ENCODE data around the gene UCK1. TPM values are rescaled to one million over a fixed set of nuclear protein-coding genes. Genes with fewer than 3 reads are reported as not detected.

UCK1 gene
- total and polyA plus RNA-seq, 4 experiments from 2014 or later = 25.8 to 39.7 (median 31.4) TPM

DNA sequence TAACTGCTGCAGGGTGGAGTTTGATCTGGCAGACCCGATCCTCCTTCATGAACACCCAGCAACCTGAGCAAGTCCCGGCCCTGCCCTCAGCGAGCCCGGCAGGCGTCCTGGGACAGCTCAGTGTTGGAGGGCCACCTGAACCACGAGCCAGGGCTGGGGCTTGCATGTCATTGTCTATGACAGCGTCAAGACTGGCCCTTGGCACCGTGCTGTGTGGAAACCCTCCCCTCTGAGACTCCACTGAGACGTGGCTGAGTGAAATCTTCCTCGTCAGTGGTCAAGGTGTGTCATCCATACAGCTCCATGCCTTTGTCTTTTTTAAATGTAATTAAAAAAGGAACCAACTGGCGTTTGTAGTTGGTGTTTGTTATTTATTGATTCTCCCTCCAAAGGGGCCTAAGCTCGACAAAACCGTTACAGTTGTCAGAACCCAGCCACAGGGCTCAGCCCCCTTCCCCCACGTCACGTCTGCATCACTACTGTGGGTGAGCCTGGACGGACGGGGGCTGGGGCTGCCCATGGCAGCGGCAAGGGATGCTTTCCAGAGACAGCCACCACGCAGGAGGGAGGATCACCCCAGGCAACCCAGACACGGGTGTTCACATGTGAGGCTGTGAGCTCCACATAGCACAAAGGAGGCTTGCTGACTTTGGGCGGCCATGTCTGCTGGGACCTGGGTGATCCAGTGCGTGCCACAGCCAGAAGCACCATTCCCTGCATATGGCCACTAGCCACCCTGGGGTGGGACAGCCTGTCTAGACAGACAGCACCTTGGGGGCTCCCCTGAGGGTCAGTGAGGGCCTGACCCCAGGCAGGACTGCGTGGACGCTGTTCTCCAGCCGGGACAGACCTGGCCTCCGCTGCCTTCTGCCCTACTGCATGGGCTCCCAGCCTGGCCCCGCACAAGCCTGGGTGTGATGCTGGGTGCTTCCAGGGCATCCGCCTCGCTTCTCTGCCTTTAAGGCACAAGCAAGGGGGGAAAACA is 7.3 kb downstream of the UCK1 start:
- no peak for DNase-seq
- H3K4me3 ChIP-seq (ENCODE audit: low read length in 2 of 2) = no peak overlapping the region
- H3K9me3 Mint-ChIP-seq = no peaks in the 10 kb centered on the region
- CTCF ChIA-PET (ENCODE audit: partially characterized antibody) = no interaction called here
- H3K27ac ChIP-seq (ENCODE audit: low read depth, low read length) = no peak overlapping the region
- peaks cover 5% of the 10 kb centered on the region for H3K4me1 ChIP-seq (ENCODE audit: insufficient read depth, low read length)
- peaks cover 38 to 77% of the 10 kb centered on the region in 2 donors for H3K36me3 Mint-ChIP-seq
- no peaks in the 10 kb centered on the region for H3K27me3 Mint-ChIP-seq
- intact Hi-C loops (cut with micrococcal nuclease) = no loop called here
- H3K27me3 ChIP-seq (ENCODE audit: insufficient read depth, low read length) = no peaks in the 10 kb centered on the region
- no peak overlapping the region for H3K4me3 Mint-ChIP-seq
- H3K36me3 ChIP-seq (ENCODE audit: insufficient read depth, low read length) = peaks cover 80% of the 10 kb centered on the region
- peak overlapping the region in 2 of 7 donors; percentile 46 to 79 for H3K27ac Mint-ChIP-seq
- no peaks in the 10 kb centered on the region for H3K9me3 ChIP-seq (ENCODE audit: control insufficient read depth in 1 of 2, low read length in 2 of 2)
- H3K4me1 Mint-ChIP-seq = peaks cover 0 to 14% (median 5%) of the 10 kb centered on the region in 4 donors
- POLR2A ChIA-PET (ENCODE audit: partially characterized antibody) = interaction anchor here (0.5 to 0.8 kb wide), 2 partner anchors 19 to 23 kb away, joined by 3 to 4 read pairs; no protein-coding TSS in a partner anchor

DNA sequence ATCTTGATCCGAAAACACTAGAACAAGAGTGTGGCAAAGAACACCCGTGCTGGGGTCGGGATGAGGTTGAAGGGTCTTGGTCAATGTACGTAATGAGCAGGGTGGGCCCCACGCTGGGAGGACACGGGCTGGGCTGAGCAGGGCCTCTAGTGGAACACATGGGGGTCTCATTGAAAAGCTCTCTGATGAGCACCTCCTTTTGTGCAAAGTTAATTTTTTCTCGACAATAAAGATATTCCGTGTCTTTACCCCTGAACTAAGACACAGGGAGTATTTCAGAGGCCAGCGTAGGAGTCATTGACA is 8.0 kb downstream of the UCK1 start:
- Mint-ChIP-seq H3K4me1 (peaks cover 0 to 7% (median under 1%) of the 10 kb centered on the region in 4 donors), H3K36me3 (peaks cover 34 to 77% of the 10 kb centered on the region in 2 donors), H3K27ac (no peak overlapping the region), H3K4me3 (no peak overlapping the region), H3K27me3 (no peaks in the 10 kb centered on the region), H3K9me3 (no peaks in the 10 kb centered on the region)
- ChIA-PET CTCF (ENCODE audit: partially characterized antibody) (no interaction called here), POLR2A (ENCODE audit: partially characterized antibody) (interaction anchor here (0.8 kb wide), 1 partner anchor 22 kb away, joined by 4 read pairs; no protein-coding TSS in a partner anchor)
- DNase-seq = no peak
- H3K4me1 ChIP-seq (ENCODE audit: insufficient read depth, low read length) = peaks cover under 1% of the 10 kb centered on the region
- no peaks in the 10 kb centered on the region for H3K27me3 ChIP-seq (ENCODE audit: insufficient read depth, low read length)
- intact Hi-C loops (cut with micrococcal nuclease) = no loop called here
- no peak overlapping the region for H3K27ac ChIP-seq (ENCODE audit: low read depth, low read length)
- no peak overlapping the region for H3K4me3 ChIP-seq (ENCODE audit: low read length in 2 of 2)
- H3K36me3 ChIP-seq (ENCODE audit: insufficient read depth, low read length) = peaks cover 82% of the 10 kb centered on the region
- no peaks in the 10 kb centered on the region for H3K9me3 ChIP-seq (ENCODE audit: control insufficient read depth in 1 of 2, low read length in 2 of 2)

DNA sequence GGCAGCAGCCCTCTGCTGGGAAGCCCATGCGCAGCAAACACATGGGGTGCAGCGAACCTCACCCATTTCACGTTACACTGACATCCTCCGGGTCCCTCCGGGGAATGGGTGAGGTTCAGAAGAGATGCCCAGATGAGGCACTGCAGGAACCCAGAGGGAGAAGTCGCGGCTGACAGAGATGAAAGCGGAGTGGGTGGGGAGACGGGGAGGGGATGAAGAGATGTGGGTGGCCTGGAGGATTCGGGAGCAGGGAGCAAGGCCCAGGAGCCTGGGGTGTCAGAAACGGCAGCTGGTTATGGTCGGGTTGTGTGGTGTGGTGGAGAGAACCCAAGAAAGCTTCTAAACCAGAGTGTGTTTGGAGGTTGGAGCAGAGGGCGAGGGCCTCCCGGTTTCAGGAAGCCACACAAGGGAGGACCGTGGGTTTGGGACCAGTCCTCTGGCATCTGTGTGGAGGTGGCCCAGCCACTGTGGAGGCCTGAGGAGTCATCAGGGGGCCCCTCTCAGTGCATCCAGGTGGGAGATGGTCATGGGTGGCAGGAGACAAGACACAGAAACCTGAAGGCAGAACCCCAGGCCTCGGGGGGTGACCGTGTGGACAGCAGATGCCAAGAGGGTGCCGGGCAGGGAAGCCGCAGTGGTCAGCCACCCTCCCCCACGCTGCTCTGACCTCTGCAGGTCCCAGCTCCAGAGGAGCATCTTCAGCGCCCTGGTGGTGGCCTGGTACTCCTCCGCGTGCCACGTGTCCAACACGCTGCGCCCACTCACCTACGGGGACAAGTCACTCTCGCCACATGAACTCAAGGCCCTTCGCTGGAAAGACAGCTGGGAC is 8.6 kb downstream of the UCK1 start:
- H3K9me3 ChIP-seq (ENCODE audit: control insufficient read depth in 1 of 2, low read length in 2 of 2) = no peaks in the 10 kb centered on the region
- H3K36me3 Mint-ChIP-seq = peaks cover 33 to 82% of the 10 kb centered on the region in 2 donors
- ChIA-PET POLR2A (ENCODE audit: partially characterized antibody) (interaction anchor here (0.8 kb wide), 1 partner anchor 22 kb away, joined by 4 read pairs; no protein-coding TSS in a partner anchor), CTCF (ENCODE audit: partially characterized antibody) (no interaction called here)
- no peaks in the 10 kb centered on the region for H3K9me3 Mint-ChIP-seq
- H3K4me3 ChIP-seq (ENCODE audit: low read length in 2 of 2) = no peak overlapping the region
- peaks cover 88% of the 10 kb centered on the region for H3K36me3 ChIP-seq (ENCODE audit: insufficient read depth, low read length)
- H3K4me1 ChIP-seq (ENCODE audit: insufficient read depth, low read length) = no peaks in the 10 kb centered on the region
- H3K4me1 Mint-ChIP-seq = peaks cover 0 to 5% (median 0%) of the 10 kb centered on the region in 4 donors
- H3K27ac Mint-ChIP-seq = peak overlapping the region in 1 of 7 donors; percentile 87
- no peaks in the 10 kb centered on the region for H3K27me3 ChIP-seq (ENCODE audit: insufficient read depth, low read length)
- intact Hi-C loops (cut with micrococcal nuclease) = no loop called here
- H3K4me3 Mint-ChIP-seq = no peak overlapping the region
- DNase-seq = no peak
- H3K27ac ChIP-seq (ENCODE audit: low read depth, low read length) = no peak overlapping the region
- no peaks in the 10 kb centered on the region for H3K27me3 Mint-ChIP-seq

DNA sequence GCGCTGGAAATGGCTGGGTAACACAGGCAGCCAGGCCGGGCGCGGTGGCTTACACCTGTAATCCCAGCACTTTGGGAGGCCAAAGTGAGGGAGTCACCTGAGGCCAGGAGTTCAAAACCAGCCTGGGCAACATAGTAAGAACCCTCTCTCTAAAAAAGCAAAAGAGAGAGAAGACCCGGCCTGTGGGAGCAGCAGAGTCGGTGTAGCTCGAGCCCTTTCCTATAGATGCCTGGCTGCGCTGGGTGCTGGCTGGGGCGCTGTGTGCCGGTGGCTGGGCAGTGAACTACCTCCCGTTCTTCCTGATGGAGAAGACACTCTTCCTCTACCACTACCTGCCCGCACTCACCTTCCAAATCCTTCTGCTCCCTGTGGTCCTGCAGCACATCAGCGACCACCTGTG is 9.2 kb downstream of the UCK1 start:
- H3K27me3 ChIP-seq (ENCODE audit: insufficient read depth, low read length) = no peaks in the 10 kb centered on the region
- H3K4me1 Mint-ChIP-seq = peaks cover 0 to 4% (median 0%) of the 10 kb centered on the region in 4 donors
- ChIA-PET POLR2A (ENCODE audit: partially characterized antibody) (no interaction called here), CTCF (ENCODE audit: partially characterized antibody) (no interaction called here)
- peak overlapping the region in 2 of 7 donors; percentile 23 to 87 for H3K27ac Mint-ChIP-seq
- peaks cover 32 to 82% of the 10 kb centered on the region in 2 donors for H3K36me3 Mint-ChIP-seq
- H3K4me3 Mint-ChIP-seq = no peak overlapping the region
- no peak for DNase-seq
- H3K9me3 Mint-ChIP-seq = no peaks in the 10 kb centered on the region
- H3K9me3 ChIP-seq (ENCODE audit: control insufficient read depth in 1 of 2, low read length in 2 of 2) = no peaks in the 10 kb centered on the region
- no peak overlapping the region for H3K27ac ChIP-seq (ENCODE audit: low read depth, low read length)
- H3K4me1 ChIP-seq (ENCODE audit: insufficient read depth, low read length) = no peaks in the 10 kb centered on the region
- peaks cover 89% of the 10 kb centered on the region for H3K36me3 ChIP-seq (ENCODE audit: insufficient read depth, low read length)
- no peaks in the 10 kb centered on the region for H3K27me3 Mint-ChIP-seq
- H3K4me3 ChIP-seq (ENCODE audit: low read length in 2 of 2) = no peak overlapping the region
- intact Hi-C loops (cut with micrococcal nuclease) = no loop called here

DNA sequence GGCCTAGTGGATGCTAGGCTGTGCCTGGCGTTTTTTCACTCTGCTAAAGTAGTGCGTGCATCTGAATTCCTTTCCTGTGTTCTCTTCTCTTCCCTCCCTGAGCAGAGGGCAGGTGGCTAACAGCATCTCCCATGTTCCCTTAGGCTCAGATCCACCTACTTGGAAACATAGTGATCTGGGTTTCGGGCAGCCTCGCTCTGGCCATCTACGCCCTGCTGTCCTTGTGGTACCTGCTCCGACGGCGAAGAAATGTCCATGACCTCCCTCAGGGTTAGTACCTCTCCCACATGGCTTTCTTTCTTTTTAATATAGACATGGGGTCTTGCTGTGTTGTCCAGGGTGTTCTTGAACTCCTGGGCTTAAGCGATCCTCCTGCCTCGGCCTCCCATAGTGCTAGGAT is 9.9 kb downstream of the UCK1 start:
- POLR2A ChIA-PET (ENCODE audit: partially characterized antibody) = no interaction called here
- H3K9me3 Mint-ChIP-seq = no peaks in the 10 kb centered on the region
- no peaks in the 10 kb centered on the region for H3K4me1 Mint-ChIP-seq
- H3K27ac Mint-ChIP-seq = peak overlapping the region in 1 of 7 donors; percentile 23
- Histone ChIP-seq H3K27ac (ENCODE audit: low read depth, low read length) (no peak overlapping the region), H3K4me3 (ENCODE audit: low read length in 2 of 2) (no peak overlapping the region), H3K27me3 (ENCODE audit: insufficient read depth, low read length) (no peaks in the 10 kb centered on the region), H3K9me3 (ENCODE audit: control insufficient read depth in 1 of 2, low read length in 2 of 2) (no peaks in the 10 kb centered on the region), H3K36me3 (ENCODE audit: insufficient read depth, low read length) (peaks cover 89% of the 10 kb centered on the region), H3K4me1 (ENCODE audit: insufficient read depth, low read length) (no peaks in the 10 kb centered on the region)
- intact Hi-C loops (cut with micrococcal nuclease) = no loop called here
- no peak overlapping the region for H3K4me3 Mint-ChIP-seq
- DNase-seq = no peak
- CTCF ChIA-PET (ENCODE audit: partially characterized antibody) = interaction anchor here (2.0 kb wide), 1 partner anchor 39 kb away, joined by 5 read pairs; no protein-coding TSS in a partner anchor
- peaks cover 27 to 77% of the 10 kb centered on the region in 2 donors for H3K36me3 Mint-ChIP-seq
- no peaks in the 10 kb centered on the region for H3K27me3 Mint-ChIP-seq

DNA sequence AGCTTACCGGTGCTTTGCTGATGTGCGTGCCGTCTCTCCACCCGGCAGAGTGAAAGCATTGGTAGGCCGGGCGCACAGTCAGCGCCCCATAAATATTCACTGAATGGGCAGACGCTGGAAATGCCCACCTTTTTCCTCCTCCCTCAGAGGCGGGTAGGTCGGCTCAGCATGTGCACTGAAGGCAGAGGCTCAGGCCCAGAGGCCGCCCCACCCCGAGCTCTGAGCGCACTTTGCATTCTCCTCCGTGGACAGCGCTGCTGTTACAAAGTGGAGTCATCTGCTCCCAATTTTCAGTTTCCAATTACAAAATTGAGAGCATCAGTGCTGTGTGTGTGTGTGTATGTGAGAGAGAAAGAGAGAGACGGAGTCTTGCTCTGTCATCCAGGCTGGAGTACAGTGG is 10.6 kb downstream of the UCK1 start:
- Histone ChIP-seq H3K9me3 (ENCODE audit: control insufficient read depth in 1 of 2, low read length in 2 of 2) (no peaks in the 10 kb centered on the region), H3K4me1 (ENCODE audit: insufficient read depth, low read length) (no peaks in the 10 kb centered on the region), H3K4me3 (ENCODE audit: low read length in 2 of 2) (no peak overlapping the region), H3K36me3 (ENCODE audit: insufficient read depth, low read length) (peaks cover 89% of the 10 kb centered on the region), H3K27ac (ENCODE audit: low read depth, low read length) (no peak overlapping the region), H3K27me3 (ENCODE audit: insufficient read depth, low read length) (no peaks in the 10 kb centered on the region)
- Mint-ChIP-seq H3K27me3 (no peaks in the 10 kb centered on the region), H3K4me1 (no peaks in the 10 kb centered on the region), H3K4me3 (no peak overlapping the region), H3K9me3 (no peaks in the 10 kb centered on the region), H3K36me3 (peaks cover 22 to 70% of the 10 kb centered on the region in 2 donors), H3K27ac (peak overlapping the region in 1 of 7 donors; percentile 62)
- POLR2A ChIA-PET (ENCODE audit: partially characterized antibody) = interaction anchor here (0.9 to 1.2 kb wide), 2 partner anchors 20 to 138 kb away, joined by 3 read pairs; no protein-coding TSS in a partner anchor
- intact Hi-C loops (cut with micrococcal nuclease) = no loop called here
- DNase-seq = no peak
- CTCF ChIA-PET (ENCODE audit: partially characterized antibody) = interaction anchor here (0.5 to 2.0 kb wide), 3 partner anchors 40 to 118 kb away, joined by 3 to 5 read pairs (median 3); no protein-coding TSS in a partner anchor

DNA sequence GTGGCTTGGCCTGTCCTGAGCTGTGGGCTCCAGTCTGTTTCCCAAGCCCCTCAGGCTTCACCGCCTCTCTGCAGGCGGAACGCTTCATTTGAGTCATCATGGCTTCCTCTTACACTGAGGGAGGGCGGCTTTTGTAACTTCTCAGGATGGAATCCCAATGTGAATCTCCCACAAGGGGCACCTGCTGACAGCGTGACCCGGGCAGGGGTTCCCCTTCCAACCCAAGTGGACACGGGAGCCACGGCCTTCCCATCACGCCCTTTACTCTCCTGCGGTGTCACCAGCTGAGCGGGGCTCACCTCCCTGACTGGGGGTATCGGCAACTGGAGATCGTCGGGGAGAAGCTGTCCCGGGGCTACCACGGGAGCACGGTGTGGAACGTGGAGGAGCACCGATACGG is 12.5 kb downstream of the UCK1 start:
- Histone ChIP-seq H3K27ac (ENCODE audit: low read depth, low read length) (no peak overlapping the region), H3K27me3 (ENCODE audit: insufficient read depth, low read length) (no peaks in the 10 kb centered on the region), H3K4me3 (ENCODE audit: low read length in 2 of 2) (no peak overlapping the region), H3K9me3 (ENCODE audit: control insufficient read depth in 1 of 2, low read length in 2 of 2) (no peaks in the 10 kb centered on the region), H3K4me1 (ENCODE audit: insufficient read depth, low read length) (no peaks in the 10 kb centered on the region), H3K36me3 (ENCODE audit: insufficient read depth, low read length) (peaks cover 87% of the 10 kb centered on the region)
- Mint-ChIP-seq H3K4me3 (no peak overlapping the region), H3K36me3 (peaks cover 24 to 64% of the 10 kb centered on the region in 2 donors), H3K9me3 (no peaks in the 10 kb centered on the region), H3K27me3 (no peaks in the 10 kb centered on the region), H3K27ac (no peak overlapping the region), H3K4me1 (no peaks in the 10 kb centered on the region)
- ChIA-PET CTCF (ENCODE audit: partially characterized antibody) (interaction anchor here (1.0 to 1.6 kb wide), 2 partner anchors 18 to 92 kb away, joined by 3 read pairs; no protein-coding TSS in a partner anchor), POLR2A (ENCODE audit: partially characterized antibody) (interaction anchor here (1.3 kb wide), 1 partner anchor 15 kb away, joined by 6 read pairs; no protein-coding TSS in a partner anchor)
- intact Hi-C loops (cut with micrococcal nuclease) = no loop called here
- DNase-seq = no peak

All from CD4-positive, alpha-beta memory T cell (primary cell).